K562 (cell line): Measurements from ENCODE around the gene LRCOL1.

Source experiments
- ARHGAP35 ChIP-seq: fragments of 450-650 bp; IDR thresholded peaks from 2 replicates; pipeline ENCODE4 v1.6.1; 2018; ENCODE audit not compliant: partially characterized antibody
- BRF1 ChIP-seq: IDR thresholded peaks from 3 replicates; pipeline ENCODE4 v1.6.1; 2011; ENCODE audit warnings: borderline replicate concordance, mild to moderate bottlenecking; ENCODE audit not compliant: insufficient read length; ENCODE audit errors: extremely low read depth
- CHD4 ChIP-seq: fragments of 200-600 bp; sonication (generic); IDR thresholded peaks from 3 replicates; pipeline ENCODE4 v1.6.1; 2012; ENCODE audit warnings: low read depth, mild to moderate bottlenecking, mixed read lengths, low read length, inconsistent platforms; ENCODE audit not compliant: insufficient read depth, insufficient replicate concordance, poor library complexity, severe bottlenecking
- FOSL1 ChIP-seq: fragments of 200-800 bp; sonication (Bioruptor generic); conservative IDR thresholded peaks from 2 replicates; pipeline ENCODE4 v1.6.1; 2016; ENCODE audit warnings: missing genetic modification characterization, missing compliant biosample characterization
- GABPB1 ChIP-seq: sonication (generic); formaldehyde crosslinking; IDR thresholded peaks from 2 replicates; pipeline ENCODE4 v1.8.0; 2022; ENCODE audit warnings: mild to moderate bottlenecking, missing genetic modification reagents
- LARP7 ChIP-seq: fragments of 450-650 bp; IDR thresholded peaks from 2 replicates; pipeline ENCODE4 v1.6.1; 2016
- POLR2A ChIP-seq: fragments of 450-650 bp; conservative IDR thresholded peaks from 2 replicates; pipeline ENCODE4 v1.6.1; 2016
- TBL1XR1 ChIP-seq, 2 experiments: IDR thresholded peaks; 2 replicates each; pipeline ENCODE4 v1.6.1; 2012; ENCODE audit warnings: improper control_type of control experiment in 2 of 2, low read length in 2 of 2, mild to moderate bottlenecking in 1 of 2
- ZNF212 ChIP-seq: fragments of 450-650 bp; formaldehyde crosslinking; IDR thresholded peaks from 2 replicates; pipeline ENCODE4 v1.4.0; 2020; ENCODE audit warnings: mild to moderate bottlenecking
- ZNF384 ChIP-seq: IDR thresholded peaks from 2 replicates; pipeline ENCODE4 v1.6.1; 2012; ENCODE audit warnings: low read depth, low read length, improper control_type of control experiment
- TF ChIP-seq, protein P1 (sequence below), 3 experiments: IDR thresholded peaks in 2 of 3; conservative IDR thresholded peaks in 1 of 3; 2 replicates each; pipeline ENCODE4 v1.5.1; 2011 to 2012; ENCODE audit warnings: low read length in 3 of 3, mild to moderate bottlenecking in 3 of 3, control low read depth in 2 of 3, improper control_type of control experiment in 1 of 3, inconsistent platforms in 1 of 3, low read depth in 1 of 3, mixed read lengths in 1 of 3, moderate library complexity in 1 of 3; ENCODE audit not compliant: insufficient read depth in 2 of 3
- TF ChIP-seq, protein P2 (sequence below): sonication (generic); formaldehyde crosslinking; IDR thresholded peaks from 2 replicates; pipeline ENCODE4 v1.5.0; 2020; ENCODE audit warnings: missing genetic modification reagents
- TF ChIP-seq, protein P3 (sequence below): fragments of 250-450 bp; sonication (Bioruptor Pico); IDR thresholded peaks from 2 replicates; pipeline ENCODE4 v1.5.0; 2021; ENCODE audit warnings: mild to moderate bottlenecking, borderline replicate concordance

DNA sequence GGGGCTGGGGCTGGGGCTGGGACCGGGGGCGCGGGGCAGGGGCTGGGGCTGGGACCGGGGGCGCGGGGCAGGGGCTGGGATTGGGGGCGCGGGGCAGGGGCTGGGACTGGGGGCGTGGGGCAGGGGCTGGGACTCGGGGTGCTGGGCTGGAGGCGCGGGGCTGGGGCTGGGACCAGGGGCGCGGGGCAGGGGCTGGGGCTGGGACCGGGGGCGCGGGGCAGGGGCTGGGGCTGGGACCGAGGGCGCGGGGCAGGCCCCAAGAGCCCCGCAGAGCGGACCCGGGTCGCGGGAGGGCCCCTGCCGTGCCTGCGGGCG, 8.6 kb upstream of the LRCOL1 start:
- TF ChIP-seq, protein P1, sequence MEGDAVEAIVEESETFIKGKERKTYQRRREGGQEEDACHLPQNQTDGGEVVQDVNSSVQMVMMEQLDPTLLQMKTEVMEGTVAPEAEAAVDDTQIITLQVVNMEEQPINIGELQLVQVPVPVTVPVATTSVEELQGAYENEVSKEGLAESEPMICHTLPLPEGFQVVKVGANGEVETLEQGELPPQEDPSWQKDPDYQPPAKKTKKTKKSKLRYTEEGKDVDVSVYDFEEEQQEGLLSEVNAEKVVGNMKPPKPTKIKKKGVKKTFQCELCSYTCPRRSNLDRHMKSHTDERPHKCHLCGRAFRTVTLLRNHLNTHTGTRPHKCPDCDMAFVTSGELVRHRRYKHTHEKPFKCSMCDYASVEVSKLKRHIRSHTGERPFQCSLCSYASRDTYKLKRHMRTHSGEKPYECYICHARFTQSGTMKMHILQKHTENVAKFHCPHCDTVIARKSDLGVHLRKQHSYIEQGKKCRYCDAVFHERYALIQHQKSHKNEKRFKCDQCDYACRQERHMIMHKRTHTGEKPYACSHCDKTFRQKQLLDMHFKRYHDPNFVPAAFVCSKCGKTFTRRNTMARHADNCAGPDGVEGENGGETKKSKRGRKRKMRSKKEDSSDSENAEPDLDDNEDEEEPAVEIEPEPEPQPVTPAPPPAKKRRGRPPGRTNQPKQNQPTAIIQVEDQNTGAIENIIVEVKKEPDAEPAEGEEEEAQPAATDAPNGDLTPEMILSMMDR (IDR thresholded peaks at IDR 0.05 in 2 of 3, conservative IDR thresholded peaks at IDR 0.05 in 1 of 3; ENCODE audit: insufficient read depth in 2 of 3, low read depth in 1 of 3, low read length in 3 of 3) = no peak
- no peak for TF ChIP-seq BRF1
- TF ChIP-seq FOSL1 (tag) = no peak
- no peak for TF ChIP-seq LARP7
- TF ChIP-seq TBL1XR1 (IDR thresholded peaks at IDR 0.05; ENCODE audit: low read length in 2 of 2) = no peak
- no peak for TF ChIP-seq CHD4
- TF ChIP-seq ARHGAP35 = no peak
- TF ChIP-seq, protein P2, sequence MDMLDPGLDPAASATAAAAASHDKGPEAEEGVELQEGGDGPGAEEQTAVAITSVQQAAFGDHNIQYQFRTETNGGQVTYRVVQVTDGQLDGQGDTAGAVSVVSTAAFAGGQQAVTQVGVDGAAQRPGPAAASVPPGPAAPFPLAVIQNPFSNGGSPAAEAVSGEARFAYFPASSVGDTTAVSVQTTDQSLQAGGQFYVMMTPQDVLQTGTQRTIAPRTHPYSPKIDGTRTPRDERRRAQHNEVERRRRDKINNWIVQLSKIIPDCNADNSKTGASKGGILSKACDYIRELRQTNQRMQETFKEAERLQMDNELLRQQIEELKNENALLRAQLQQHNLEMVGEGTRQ = no peak
- TF ChIP-seq GABPB1 (CRISPR knock-in tag) = no peak
- TF ChIP-seq ZNF212 = no peak
- TF ChIP-seq POLR2A = no peak
- no peak for TF ChIP-seq ZNF384
- TF ChIP-seq, protein P3, sequence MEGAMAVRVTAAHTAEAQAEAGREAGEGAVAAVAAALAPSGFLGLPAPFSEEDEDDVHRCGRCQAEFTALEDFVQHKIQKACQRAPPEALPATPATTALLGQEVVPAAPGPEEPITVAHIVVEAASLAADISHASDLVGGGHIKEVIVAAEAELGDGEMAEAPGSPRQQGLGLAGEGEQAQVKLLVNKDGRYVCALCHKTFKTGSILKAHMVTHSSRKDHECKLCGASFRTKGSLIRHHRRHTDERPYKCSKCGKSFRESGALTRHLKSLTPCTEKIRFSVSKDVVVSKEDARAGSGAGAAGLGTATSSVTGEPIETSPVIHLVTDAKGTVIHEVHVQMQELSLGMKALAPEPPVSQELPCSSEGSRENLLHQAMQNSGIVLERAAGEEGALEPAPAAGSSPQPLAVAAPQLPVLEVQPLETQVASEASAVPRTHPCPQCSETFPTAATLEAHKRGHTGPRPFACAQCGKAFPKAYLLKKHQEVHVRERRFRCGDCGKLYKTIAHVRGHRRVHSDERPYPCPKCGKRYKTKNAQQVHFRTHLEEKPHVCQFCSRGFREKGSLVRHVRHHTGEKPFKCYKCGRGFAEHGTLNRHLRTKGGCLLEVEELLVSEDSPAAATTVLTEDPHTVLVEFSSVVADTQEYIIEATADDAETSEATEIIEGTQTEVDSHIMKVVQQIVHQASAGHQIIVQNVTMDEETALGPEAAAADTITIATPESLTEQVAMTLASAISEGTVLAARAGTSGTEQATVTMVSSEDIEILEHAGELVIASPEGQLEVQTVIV (CRISPR knock-in tag) = no peak
